Right kidney (tissue), 9 donors: ENCODE results near the gene MLN.

Experiments
- DNase-seq: peaks from one replicate; pipeline ENCODE4 v3.0.0-alpha.2; 2016
- long read RNA-seq, 8 donors: transcript quantifications; one replicate each; lab custom pipeline, GENCODE V29; 2026

MLN gene
- long read RNA-seq, donor 1, partial matches to known transcripts = 0 of 1 reads
- long read RNA-seq, donor 1, other reads (novel, unspliced or antisense) = 0 of 1 reads
- long read RNA-seq, donor 2, partial matches to known transcripts = 0 of 3 reads
- long read RNA-seq, donor 2, other reads (novel, unspliced or antisense) = 0 of 3 reads
- long read RNA-seq, donor 3 = 0 reads
- long read RNA-seq, donor 4 = 0 reads
- long read RNA-seq, donor 5, transcript MLN-202 (5 exons, 566 nt) = major isoform, 6 of 7 reads
- long read RNA-seq, donor 5, partial matches to known transcripts = 0 of 7 reads
- long read RNA-seq, donor 5, other reads (novel, unspliced or antisense) = 0 of 7 reads
- long read RNA-seq, donor 6, partial matches to known transcripts = 0 of 1 reads
- long read RNA-seq, donor 6, other reads (novel, unspliced or antisense) = 0 of 1 reads
- long read RNA-seq, donor 7, partial matches to known transcripts = 0 of 2 reads
- long read RNA-seq, donor 7, other reads (novel, unspliced or antisense) = 0 of 2 reads
- long read RNA-seq, donor 8 = 0 reads

GRCh38 chr6:33803571-33804053 is at the start of gene MLN:
Gene MLN (minus strand): TSS chr6:33804003. CDS start chr6:33801163, 2,840 bp downstream.
- DNase-seq = no peak

- DNase-seq = no peak
Observed at GRCh38 chr6:33853026-33853425, 49.2 kb upstream of the MLN start.

GRCh38 chr6:33851959-33852358 is 48.2 kb upstream of the MLN start:
- no peak for DNase-seq

- no peak for DNase-seq
Observed at GRCh38 chr6:33850869-33851541, 47.2 kb upstream of the MLN start.

GRCh38 chr6:33850296-33850695 is 46.5 kb upstream of the MLN start:
- no peak for DNase-seq

- DNase-seq = no peak
Observed at GRCh38 chr6:33849500-33850075, 45.8 kb upstream of the MLN start.

GRCh38 chr6:33848484-33848883 is 44.7 kb upstream of the MLN start:
- no peak for DNase-seq

GRCh38 chr6:33847867-33848266 is 44.1 kb upstream of the MLN start:
- no peak for DNase-seq

GRCh38 chr6:33847078-33847477 is 43.3 kb upstream of the MLN start:
- no peak for DNase-seq

- no peak for DNase-seq
Observed at GRCh38 chr6:33846226-33846625, 42.4 kb upstream of the MLN start.

GRCh38 chr6:33845031-33845745 is 41.4 kb upstream of the MLN start:
- no peak for DNase-seq

GRCh38 chr6:33843131-33844121 is 39.6 kb upstream of the MLN start:
- DNase-seq = peak; percentile 69

- no peak for DNase-seq
Observed at GRCh38 chr6:33841868-33842267, 38.1 kb upstream of the MLN start.

GRCh38 chr6:33841070-33841469 is 37.3 kb upstream of the MLN start:
- no peak for DNase-seq

GRCh38 chr6:33840048-33840926 is 36.5 kb upstream of the MLN start:
- DNase-seq = no peak

GRCh38 chr6:33839399-33840047 is 35.7 kb upstream of the MLN start:
- DNase-seq = no peak

GRCh38 chr6:33838983-33839382 is 35.2 kb upstream of the MLN start:
- no peak for DNase-seq

GRCh38 chr6:33837971-33838665 is 34.3 kb upstream of the MLN start:
- no peak for DNase-seq
